Measurements from ENCODE around the gene AHRR. TPM values are rescaled to one million over a fixed set of nuclear protein-coding genes. Genes with fewer than 3 reads are reported as not detected.

The AHRR gene
- total RNA-seq, 1 donor from 2014 or later: 8.4 TPM

GRCh38 chr5:386432-387341 is 65.2 kb downstream of the AHRR start:
- no peaks in the 10 kb centered on the region for H3K27me3 ChIP-seq (ENCODE audit: low read depth)
- no peak for DNase-seq
- no peak for TF ChIP-seq CTCF (IDR thresholded peaks at IDR 0.05)
- ATAC-seq: peak in 1 of 2 donors; percentile 18
- no peak overlapping the region for H3K4me3 ChIP-seq
- intact Hi-C loops (cut with DNase I): no loop called here
- no peaks in the 10 kb centered on the region for H3K4me1 ChIP-seq
- peaks cover 8% of the 10 kb centered on the region for H3K9me3 ChIP-seq
- H3K27ac ChIP-seq: no peak overlapping the region
- H3K36me3 ChIP-seq: no peaks in the 10 kb centered on the region

GRCh38 chr5:387491-388265 is 66.2 kb downstream of the AHRR start:
- no peak for TF ChIP-seq CTCF (IDR thresholded peaks at IDR 0.05)
- H3K27ac ChIP-seq: no peak overlapping the region
- DNase-seq (no peak), ATAC-seq (peak in 1 of 2 donors; percentile 18)
- H3K9me3 ChIP-seq: peaks cover 8% of the 10 kb centered on the region
- intact Hi-C loops (cut with DNase I): no loop called here
- H3K4me3 ChIP-seq: no peak overlapping the region
- H3K36me3 ChIP-seq: no peaks in the 10 kb centered on the region
- H3K27me3 ChIP-seq (ENCODE audit: low read depth): no peaks in the 10 kb centered on the region
- no peaks in the 10 kb centered on the region for H3K4me1 ChIP-seq

GRCh38 chr5:388266-389196 is 67.0 kb downstream of the AHRR start:
- Histone ChIP-seq H3K9me3 (peaks cover 8% of the 10 kb centered on the region), H3K27me3 (ENCODE audit: low read depth) (no peaks in the 10 kb centered on the region), H3K4me1 (peaks cover 3% of the 10 kb centered on the region), H3K36me3 (no peaks in the 10 kb centered on the region), H3K27ac (no peak overlapping the region), H3K4me3 (no peak overlapping the region)
- DNase-seq (no peak), ATAC-seq (peak in 1 of 2 donors; percentile 6)
- TF ChIP-seq CTCF (IDR thresholded peaks at IDR 0.05): no peak
- intact Hi-C loops (cut with DNase I): no loop called here

DNA sequence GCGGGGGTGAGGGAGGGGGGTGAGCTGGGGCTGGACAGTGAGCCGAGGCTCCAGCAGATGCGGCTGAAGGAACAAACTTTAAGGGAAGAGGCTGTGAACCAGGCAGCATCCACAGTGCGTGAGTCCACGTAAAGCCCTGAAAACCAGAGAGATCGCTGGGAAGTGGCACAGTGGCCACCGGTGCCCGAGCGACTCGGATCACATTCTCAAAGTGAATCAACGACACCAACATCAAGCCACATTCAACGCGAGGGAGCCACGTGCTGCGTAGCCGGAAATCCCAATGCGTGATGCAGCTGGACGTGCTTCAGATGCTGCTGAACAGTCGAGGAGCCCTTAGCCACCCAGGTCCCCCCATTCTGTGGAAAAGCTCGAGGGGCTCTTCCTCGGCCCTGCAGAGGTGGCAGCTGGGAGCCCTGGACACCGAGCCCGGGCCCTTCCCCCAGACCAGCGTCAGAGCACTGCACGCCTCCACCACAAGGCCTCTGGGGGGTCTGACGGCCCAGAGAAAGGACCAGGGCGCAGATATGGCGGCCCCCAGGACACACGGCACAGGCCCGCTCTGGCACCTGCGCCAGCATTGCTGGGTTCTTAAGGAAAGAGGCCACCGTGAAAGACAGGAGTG is 67.8 kb downstream of the AHRR start:
- intact Hi-C loops (cut with DNase I): no loop called here
- DNase-seq (no peak), ATAC-seq (no peak)
- peaks cover 8% of the 10 kb centered on the region for H3K4me1 ChIP-seq
- H3K27me3 ChIP-seq (ENCODE audit: low read depth): no peaks in the 10 kb centered on the region
- peaks cover 8% of the 10 kb centered on the region for H3K9me3 ChIP-seq
- H3K36me3 ChIP-seq: no peaks in the 10 kb centered on the region
- no peak overlapping the region for H3K4me3 ChIP-seq
- no peak overlapping the region for H3K27ac ChIP-seq
- no peak for TF ChIP-seq CTCF (IDR thresholded peaks at IDR 0.05)

All from lower lobe of right lung (tissue), 2 donors.